ENCODE measurements around the gene GPC3.

Gene GPC3

DNA sequence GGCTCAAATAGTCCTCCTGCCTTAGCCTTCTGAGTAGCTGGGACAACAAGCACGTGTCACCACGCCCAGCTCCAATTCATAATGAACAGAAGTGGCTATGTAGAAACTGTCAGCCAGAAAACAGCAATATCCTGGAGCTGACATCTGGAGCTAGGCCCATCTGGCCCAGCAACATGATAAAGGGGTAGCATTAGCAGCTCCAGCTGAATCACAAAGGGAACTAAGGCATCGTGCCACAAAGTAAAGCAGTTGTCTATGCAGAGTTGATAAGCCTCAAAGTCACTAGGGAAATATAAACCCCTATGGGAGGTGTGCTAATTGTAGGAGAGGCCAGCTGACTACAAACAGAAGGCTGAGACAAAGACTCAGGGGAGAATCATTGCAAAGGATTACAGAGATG, 299.6 kb downstream of the GPC3 start:
- no peak overlapping the region for H3K4me3 ChIP-seq (replicated peaks; ENCODE audit: low read depth, low read length)
- no peak for DNase-seq (ENCODE audit: extremely low read depth, low read depth)
- TF ChIP-seq, protein P1, sequence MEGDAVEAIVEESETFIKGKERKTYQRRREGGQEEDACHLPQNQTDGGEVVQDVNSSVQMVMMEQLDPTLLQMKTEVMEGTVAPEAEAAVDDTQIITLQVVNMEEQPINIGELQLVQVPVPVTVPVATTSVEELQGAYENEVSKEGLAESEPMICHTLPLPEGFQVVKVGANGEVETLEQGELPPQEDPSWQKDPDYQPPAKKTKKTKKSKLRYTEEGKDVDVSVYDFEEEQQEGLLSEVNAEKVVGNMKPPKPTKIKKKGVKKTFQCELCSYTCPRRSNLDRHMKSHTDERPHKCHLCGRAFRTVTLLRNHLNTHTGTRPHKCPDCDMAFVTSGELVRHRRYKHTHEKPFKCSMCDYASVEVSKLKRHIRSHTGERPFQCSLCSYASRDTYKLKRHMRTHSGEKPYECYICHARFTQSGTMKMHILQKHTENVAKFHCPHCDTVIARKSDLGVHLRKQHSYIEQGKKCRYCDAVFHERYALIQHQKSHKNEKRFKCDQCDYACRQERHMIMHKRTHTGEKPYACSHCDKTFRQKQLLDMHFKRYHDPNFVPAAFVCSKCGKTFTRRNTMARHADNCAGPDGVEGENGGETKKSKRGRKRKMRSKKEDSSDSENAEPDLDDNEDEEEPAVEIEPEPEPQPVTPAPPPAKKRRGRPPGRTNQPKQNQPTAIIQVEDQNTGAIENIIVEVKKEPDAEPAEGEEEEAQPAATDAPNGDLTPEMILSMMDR (IDR thresholded peaks at IDR 0.05; ENCODE audit: low read depth, low read length, missing control alignments), result no peak

DNA sequence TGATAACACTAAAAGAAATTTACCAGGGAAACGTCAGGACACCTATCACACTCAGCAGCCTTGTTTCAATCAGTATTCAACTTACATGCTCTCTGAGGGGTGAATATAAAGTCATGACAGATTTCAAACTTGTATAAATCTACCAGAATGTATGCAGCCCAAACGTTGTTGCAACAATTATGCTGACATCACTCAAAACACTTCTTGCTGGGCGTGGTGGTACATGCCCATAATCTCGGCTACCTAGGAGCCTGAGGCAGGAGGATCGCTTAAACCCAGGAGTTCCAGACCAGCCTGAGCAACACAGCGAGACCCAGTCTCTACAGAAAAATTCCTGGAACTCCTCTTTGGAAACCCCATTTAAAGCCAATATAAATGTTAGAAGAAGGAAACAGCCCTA, 303.5 kb downstream of the GPC3 start:
- H3K4me3 ChIP-seq (replicated peaks; ENCODE audit: low read depth, low read length), result no peak overlapping the region
- TF ChIP-seq, protein P1 (IDR thresholded peaks at IDR 0.05; ENCODE audit: low read depth, low read length, missing control alignments), result no peak
- DNase-seq (ENCODE audit: extremely low read depth, low read depth), result no peak

DNA sequence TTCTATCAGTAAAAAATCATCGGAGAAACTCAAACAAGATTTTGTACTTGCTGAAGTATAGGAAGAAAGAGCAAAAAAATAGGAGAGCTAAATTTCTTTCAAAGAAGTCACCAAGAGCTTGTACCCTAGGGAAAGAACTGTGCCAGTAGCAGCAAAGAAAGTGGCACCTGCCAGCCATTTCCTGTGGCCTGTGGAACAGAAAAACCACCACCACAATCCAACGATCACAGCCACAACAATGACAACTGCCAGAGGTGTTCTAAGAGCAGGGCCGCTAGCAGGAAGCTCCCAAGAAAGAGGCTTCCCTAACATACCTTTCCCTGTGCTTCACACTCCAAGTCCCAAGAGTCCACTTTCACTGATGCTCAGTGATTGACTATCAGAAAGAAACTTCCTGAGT, 304.0 kb downstream of the GPC3 start:
- TF ChIP-seq, protein P1 (IDR thresholded peaks at IDR 0.05; ENCODE audit: low read depth, low read length, missing control alignments), result no peak
- DNase-seq (ENCODE audit: extremely low read depth, low read depth), result no peak
- H3K4me3 ChIP-seq (replicated peaks; ENCODE audit: low read depth, low read length), result no peak overlapping the region

DNA sequence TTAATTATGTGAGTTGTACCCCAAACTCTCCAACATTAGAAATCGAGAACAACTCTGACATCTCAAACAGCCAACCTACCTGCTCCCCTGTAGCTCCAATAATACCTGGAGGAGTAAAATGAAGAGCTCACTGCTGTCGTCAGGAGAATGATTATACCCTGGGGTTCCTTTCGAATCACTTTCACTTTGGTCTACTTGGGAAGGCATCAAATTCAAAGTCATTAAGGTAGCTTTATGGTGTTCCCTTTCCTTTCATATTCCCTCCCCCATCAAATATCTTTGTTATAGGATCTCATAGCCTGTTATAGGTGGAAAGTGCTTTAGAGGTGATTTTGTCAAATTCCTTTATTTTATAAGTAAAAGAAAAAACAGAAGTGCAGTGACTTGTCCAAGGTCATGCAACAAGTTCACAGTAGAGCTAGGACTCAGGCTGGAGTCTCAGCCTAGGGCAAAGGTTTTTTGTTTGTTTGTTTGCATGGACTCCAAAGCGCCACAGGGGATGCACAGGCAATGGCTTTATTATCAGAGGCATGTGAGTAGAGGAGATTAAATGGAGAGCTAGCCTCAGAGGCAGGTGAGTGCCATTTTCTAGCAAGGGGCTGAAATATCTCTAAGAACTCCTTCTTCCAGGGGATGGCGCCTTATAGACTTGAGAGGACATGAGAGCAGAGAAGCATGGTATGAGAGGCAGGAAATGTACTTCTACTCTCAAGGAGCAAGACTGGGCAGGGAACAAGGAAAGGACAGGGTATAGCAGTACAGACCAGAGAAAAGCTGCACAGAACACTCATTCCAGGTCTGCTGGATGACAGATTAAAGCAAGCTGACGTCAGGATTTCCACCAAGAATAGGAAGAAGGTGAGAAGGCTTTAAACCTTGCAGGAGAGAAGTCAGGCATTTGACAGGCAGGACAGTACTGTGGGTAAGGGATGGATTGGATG, 308.0 kb downstream of the GPC3 start:
- TF ChIP-seq, protein P1 (IDR thresholded peaks at IDR 0.05; ENCODE audit: low read depth, low read length, missing control alignments), result no peak
- DNase-seq (ENCODE audit: extremely low read depth, low read depth), result no peak
- H3K4me3 ChIP-seq (replicated peaks; ENCODE audit: low read depth, low read length), result no peak overlapping the region

DNA sequence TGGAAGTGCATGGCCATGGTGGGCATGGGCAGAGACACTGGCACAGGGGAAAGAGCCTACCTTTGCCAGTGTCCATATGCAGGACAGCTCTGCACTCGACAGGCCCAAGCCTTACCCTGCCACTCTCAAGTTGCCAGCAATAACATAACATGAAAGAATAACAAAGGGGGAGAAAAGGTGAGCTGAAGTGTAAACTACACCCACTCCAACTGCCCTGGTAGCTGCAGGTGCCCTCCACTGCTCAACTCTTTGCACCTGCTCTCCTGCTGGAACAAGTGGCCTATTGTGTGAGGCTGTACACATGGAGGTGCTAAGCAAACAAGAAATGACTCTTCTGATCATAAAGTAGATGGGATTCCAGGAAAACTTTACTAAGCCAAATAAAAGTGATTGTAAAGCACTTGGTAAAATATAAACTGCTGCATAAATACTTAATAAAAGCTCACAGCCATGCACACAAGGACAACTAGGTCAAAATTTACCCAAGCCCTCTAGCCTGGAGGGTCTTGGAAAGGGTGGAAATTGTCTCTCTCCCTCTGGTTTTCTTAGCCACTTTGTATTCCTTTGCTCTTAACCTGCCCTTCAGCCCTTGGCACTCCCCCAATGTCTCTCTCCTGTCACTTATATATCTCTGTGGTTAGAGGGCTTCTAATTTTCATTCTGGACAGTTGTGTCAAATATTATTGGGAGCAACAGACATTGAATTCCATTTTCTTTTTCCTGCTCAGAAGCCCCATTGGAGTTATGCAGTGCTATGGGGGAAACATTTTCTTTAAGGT, 308.9 kb downstream of the GPC3 start:
- DNase-seq (ENCODE audit: extremely low read depth, low read depth), result no peak
- H3K4me3 ChIP-seq (replicated peaks; ENCODE audit: low read depth, low read length), result no peak overlapping the region
- TF ChIP-seq, protein P1 (IDR thresholded peaks at IDR 0.05; ENCODE audit: low read depth, low read length, missing control alignments), result no peak

DNA sequence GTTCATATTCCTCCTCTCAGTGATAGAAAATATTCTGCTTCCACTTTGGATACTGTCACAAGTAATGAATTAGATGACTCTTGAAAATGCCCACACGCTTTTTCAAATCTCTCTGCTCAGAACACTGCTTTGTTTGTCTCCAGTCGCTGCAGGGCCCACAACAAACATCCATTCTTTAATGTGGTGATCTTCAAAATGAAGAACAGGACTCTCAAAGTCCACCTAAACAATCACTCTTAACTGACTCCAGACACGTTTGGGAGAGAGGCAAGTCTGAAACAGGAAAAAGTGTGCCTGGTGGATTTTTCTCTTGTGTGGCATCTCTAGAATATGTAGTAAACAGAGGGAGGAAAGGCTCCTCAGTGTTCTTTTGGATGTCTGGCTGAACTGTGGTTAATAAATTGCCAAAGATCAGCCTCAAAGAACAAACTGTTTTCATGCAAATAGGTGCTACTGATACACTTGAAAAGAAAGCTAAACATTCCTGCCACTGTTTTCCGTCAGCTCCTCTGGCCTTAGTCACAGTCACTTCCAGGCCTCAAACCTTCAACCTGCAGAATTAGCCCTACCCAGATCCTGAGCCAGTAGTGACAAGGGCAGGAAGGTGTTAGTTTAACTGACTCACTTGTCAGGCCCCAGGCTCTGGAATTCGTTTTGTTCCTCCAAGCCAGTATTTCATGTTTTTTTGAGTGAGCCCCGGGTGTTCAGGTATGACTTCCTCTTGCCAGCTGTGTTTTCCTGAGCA, 310.5 kb downstream of the GPC3 start:
- DNase-seq (ENCODE audit: extremely low read depth, low read depth), result no peak
- TF ChIP-seq, protein P1 (IDR thresholded peaks at IDR 0.05; ENCODE audit: low read depth, low read length, missing control alignments), result no peak
- H3K4me3 ChIP-seq (replicated peaks; ENCODE audit: low read depth, low read length), result no peak overlapping the region

All from HFF-Myc (cell line).